OCI-LY3 (cell line): ENCODE measurements around the gene BRWD1.

Experiments
- H2AFZ ChIP-seq: fragments of 200-600, 300-600 bp; shearing (Covaris generic); 2 replicates; pipeline ENCODE4 v1.6.0; 2014; ENCODE audit warnings: antibody characterized with exemption, low read depth, low read length
- H3K27ac ChIP-seq: fragments of 200-600, 300-600 bp; sonication (generic); 2 replicates; pipeline ENCODE4 v1.5.1; 2014; ENCODE audit warnings: mild to moderate bottlenecking, low read length, moderate library complexity, mixed read lengths
- H3K27me3 ChIP-seq: fragments of 200-600, 300-600 bp; sonication (generic); 2 replicates; pipeline ENCODE4 v1.6.1; 2014; ENCODE audit warnings: low read depth, low read length, mixed read lengths
- H3K36me3 ChIP-seq: fragments of 200-600, 300-600 bp; sonication (generic); replicated peaks from 2 replicates; pipeline ENCODE3; 2014; ENCODE audit warnings: low read depth, low read length, mixed read lengths
- H3K4me1 ChIP-seq: fragments of 300-600, 200-600 bp; sonication (generic); 2 replicates; pipeline ENCODE4 v1.6.1; 2014; ENCODE audit warnings: low read length, mixed read lengths
- H3K4me2 ChIP-seq: fragments of 200-600, 300-600 bp; sonication (generic); 2 replicates; pipeline ENCODE4 v1.6.1; 2014; ENCODE audit warnings: low read length, mixed read lengths
- H3K4me3 ChIP-seq: fragments of 300-600, 200-600 bp; sonication (generic); 2 replicates; pipeline ENCODE4 v1.5.1; 2014; ENCODE audit warnings: antibody characterized with exemption, mild to moderate bottlenecking, low read length, moderate library complexity
- H3K79me2 ChIP-seq: fragments of 300-600, 200-600 bp; shearing (Covaris generic); 2 replicates; pipeline ENCODE4 v1.6.1; 2014; ENCODE audit warnings: mild to moderate bottlenecking, low read length, mixed read lengths
- H3K9ac ChIP-seq: fragments of 300-600, 200-600 bp; shearing (Covaris generic); 2 replicates; pipeline ENCODE4 v1.6.0; 2014; ENCODE audit warnings: mild to moderate bottlenecking, low read length, moderate library complexity
- H3K9me3 ChIP-seq: fragments of 200-600, 300-600 bp; shearing (Covaris generic); 2 replicates; pipeline ENCODE4 v1.6.1; 2014; ENCODE audit warnings: low read length, mixed read lengths; ENCODE audit not compliant: insufficient read depth
- H4K20me1 ChIP-seq: fragments of 200-600, 300-600 bp; sonication (generic); 2 replicates; pipeline ENCODE4 v1.6.1; 2016; ENCODE audit warnings: low read length, mixed read lengths; ENCODE audit not compliant: insufficient read depth
- CTCF ChIP-seq: fragments of 200-600, 300-600 bp; sonication (generic); IDR thresholded peaks from 2 replicates; pipeline ENCODE4 v1.5.1; 2014; ENCODE audit warnings: antibody characterized with exemption, low read length, low read depth
- EZH2phosphoT487 ChIP-seq: fragments of 200-600 bp; shearing (Covaris generic); IDR thresholded peaks from 2 replicates; pipeline ENCODE4 v1.6.1; 2018; ENCODE audit warnings: antibody characterized with exemption, mixed run types, low read depth

The BRWD1 gene

DNA sequence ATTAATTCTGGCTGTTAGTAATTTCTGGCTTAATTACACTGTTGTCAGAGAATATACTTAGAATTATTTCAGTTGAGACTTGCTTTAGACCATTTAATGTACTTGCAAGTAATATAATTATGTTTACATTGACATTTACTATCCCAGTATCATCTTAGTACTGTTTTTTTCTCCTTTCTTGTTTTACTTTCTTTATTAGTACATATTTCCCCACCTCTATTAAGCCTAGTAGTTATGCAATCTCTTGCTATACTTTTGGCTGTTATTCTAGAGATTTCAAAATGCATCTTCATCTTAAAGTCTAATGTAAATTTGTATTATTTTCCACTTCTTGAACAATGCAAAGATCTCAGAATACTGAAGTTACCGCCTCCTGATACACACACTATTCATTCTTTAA lies 24.4 kb downstream of the BRWD1 start:
- Histone ChIP-seq H3K4me2 (no peak overlapping the region), H3K36me3 (peaks cover 52% of the 10 kb centered on the region)

DNA sequence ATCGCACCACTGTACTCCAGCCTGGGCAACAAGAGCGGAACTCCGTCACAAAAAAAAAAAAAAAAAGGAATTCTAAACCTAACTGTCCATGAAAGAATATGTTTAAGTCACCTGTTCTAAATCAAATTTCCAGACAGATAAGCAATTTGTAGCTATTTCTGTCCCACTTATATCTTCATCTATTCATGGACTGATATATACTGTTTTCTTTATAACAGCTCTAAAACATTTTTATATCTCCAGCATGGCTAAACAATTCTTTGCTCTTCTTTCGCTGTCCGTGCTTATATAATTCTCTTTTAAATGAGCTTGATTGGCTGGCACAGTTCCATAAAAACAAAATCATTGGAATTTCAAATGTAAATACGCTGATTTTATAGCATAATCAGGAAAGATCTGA lies 30.5 kb downstream of the BRWD1 start:
- H3K36me3 ChIP-seq: peaks cover 15% of the 10 kb centered on the region
- H3K9me3 ChIP-seq: no peaks in the 10 kb centered on the region
- H2AFZ ChIP-seq: no peak overlapping the region
- TF ChIP-seq EZH2phosphoT487 (no peak), CTCF (no peak)
- H3K4me1 ChIP-seq: no peaks in the 10 kb centered on the region
- H3K27ac ChIP-seq: no peak overlapping the region
- no peaks in the 10 kb centered on the region for H3K27me3 ChIP-seq
- H4K20me1 ChIP-seq: no peaks in the 10 kb centered on the region
- no peak overlapping the region for H3K9ac ChIP-seq
- H3K79me2 ChIP-seq: no peaks in the 10 kb centered on the region
- no peak overlapping the region for H3K4me3 ChIP-seq
- H3K4me2 ChIP-seq: no peak overlapping the region

More for the DNA sequence above, 24.4 kb downstream of the BRWD1 start:
- Histone ChIP-seq H2AFZ (no peak overlapping the region), H3K4me1 (no peaks in the 10 kb centered on the region), H3K9me3 (no peaks in the 10 kb centered on the region), H3K4me3 (no peak overlapping the region), H3K9ac (no peak overlapping the region), H4K20me1 (no peaks in the 10 kb centered on the region), H3K79me2 (0 out of 2 replicates have a peak, but pooled peaks cover 3% of the 10 kb centered on the region), H3K27me3 (no peaks in the 10 kb centered on the region), H3K27ac (no peak overlapping the region)
- TF ChIP-seq CTCF: no peak
- TF ChIP-seq EZH2phosphoT487: no peak

- H3K4me2 ChIP-seq: no peak overlapping the region
- no peaks in the 10 kb centered on the region for H3K4me1 ChIP-seq
- no peak overlapping the region for H3K9ac ChIP-seq
- H3K4me3 ChIP-seq: no peak overlapping the region
- H2AFZ ChIP-seq: no peak overlapping the region
- no peaks in the 10 kb centered on the region for H3K9me3 ChIP-seq
- H3K36me3 ChIP-seq: peaks cover 11% of the 10 kb centered on the region
- no peak overlapping the region for H3K27ac ChIP-seq
- H4K20me1 ChIP-seq: no peaks in the 10 kb centered on the region
- no peaks in the 10 kb centered on the region for H3K27me3 ChIP-seq
- TF ChIP-seq EZH2phosphoT487: no peak
- TF ChIP-seq CTCF: no peak
- no peaks in the 10 kb centered on the region for H3K79me2 ChIP-seq
These were observed 31.6 kb downstream of the BRWD1 start for GRCh38 chr21:39281853-39282252.

DNA sequence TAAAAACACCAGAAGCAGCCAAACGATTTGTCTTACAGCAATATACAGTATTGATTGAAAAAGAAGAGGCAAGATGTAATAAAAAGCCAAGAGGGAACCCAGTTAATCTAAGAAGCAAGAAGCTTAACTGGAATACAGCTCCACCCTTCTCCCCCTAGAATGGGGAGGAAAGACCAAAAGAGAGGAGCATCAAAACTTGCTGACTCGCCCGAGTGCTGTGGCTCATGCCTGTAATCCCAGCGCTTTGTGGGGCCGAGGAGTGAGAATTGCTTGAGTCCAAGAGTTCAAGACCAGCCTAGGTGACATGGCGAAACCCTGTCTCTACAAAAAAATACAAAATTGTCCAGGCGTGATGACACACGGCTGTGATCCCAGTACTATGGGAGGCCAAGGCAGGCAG lies 32.2 kb downstream of the BRWD1 start:
- Histone ChIP-seq H3K9me3 (no peaks in the 10 kb centered on the region), H3K36me3 (peaks cover 11% of the 10 kb centered on the region), H3K9ac (no peak overlapping the region), H3K27ac (no peak overlapping the region), H3K4me1 (no peaks in the 10 kb centered on the region), H3K79me2 (no peaks in the 10 kb centered on the region), H3K4me2 (no peak overlapping the region), H3K4me3 (no peak overlapping the region), H4K20me1 (no peaks in the 10 kb centered on the region), H3K27me3 (no peaks in the 10 kb centered on the region), H2AFZ (no peak overlapping the region)
- TF ChIP-seq EZH2phosphoT487: no peak
- TF ChIP-seq CTCF: no peak
